NCI-H2171 treated with DMSO at 0.1 percent for 48 hours (cell line): Measurements from ENCODE around the gene ABCF2.

Source experiments
- DNase-seq: peaks from one replicate; lab custom pipeline; 2025; lab: John Stamatoyannopoulos, UW

ABCF2 gene

DNA sequence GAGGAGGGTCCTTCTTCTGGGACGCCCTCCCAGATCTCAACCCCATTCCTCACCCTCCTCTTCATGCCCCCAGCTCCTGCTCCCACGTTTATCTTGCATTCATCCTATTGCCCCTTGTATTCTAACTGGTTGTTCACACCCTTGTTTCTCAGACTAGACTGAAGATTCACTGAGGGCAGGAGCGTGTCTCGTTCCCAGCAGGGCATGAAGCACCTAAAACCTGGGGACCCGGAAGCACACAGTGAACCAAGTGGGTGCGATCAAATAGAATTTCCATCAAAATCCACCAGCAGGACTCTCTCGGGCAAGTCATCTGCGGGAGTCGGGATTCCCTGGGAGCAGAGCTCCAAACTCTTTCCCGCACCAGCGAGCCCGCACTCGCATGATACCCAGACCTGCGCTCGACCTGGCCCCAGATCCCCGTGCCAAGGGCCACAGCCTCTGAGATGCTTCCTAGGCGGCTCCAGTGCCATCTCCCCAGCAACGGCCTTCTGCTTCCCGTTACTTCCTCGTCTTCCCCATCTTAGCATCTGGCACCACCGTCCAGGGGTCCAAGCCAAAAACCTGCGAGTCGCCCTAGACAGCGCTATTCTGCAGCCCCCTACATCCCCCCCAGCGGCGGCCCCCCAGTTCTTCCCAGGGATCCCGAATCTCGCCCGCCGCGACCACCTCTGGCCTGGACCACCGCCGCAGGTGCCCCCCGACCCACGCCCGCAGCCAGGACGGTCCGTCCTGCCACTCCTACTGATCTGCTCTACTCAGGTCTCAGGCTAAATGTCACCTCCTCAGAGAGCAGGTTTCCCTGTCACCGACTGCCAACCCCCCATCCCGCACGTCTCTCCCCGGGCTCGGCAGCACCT is 53.4 kb downstream of the ABCF2 start:
- no peak for DNase-seq

DNA sequence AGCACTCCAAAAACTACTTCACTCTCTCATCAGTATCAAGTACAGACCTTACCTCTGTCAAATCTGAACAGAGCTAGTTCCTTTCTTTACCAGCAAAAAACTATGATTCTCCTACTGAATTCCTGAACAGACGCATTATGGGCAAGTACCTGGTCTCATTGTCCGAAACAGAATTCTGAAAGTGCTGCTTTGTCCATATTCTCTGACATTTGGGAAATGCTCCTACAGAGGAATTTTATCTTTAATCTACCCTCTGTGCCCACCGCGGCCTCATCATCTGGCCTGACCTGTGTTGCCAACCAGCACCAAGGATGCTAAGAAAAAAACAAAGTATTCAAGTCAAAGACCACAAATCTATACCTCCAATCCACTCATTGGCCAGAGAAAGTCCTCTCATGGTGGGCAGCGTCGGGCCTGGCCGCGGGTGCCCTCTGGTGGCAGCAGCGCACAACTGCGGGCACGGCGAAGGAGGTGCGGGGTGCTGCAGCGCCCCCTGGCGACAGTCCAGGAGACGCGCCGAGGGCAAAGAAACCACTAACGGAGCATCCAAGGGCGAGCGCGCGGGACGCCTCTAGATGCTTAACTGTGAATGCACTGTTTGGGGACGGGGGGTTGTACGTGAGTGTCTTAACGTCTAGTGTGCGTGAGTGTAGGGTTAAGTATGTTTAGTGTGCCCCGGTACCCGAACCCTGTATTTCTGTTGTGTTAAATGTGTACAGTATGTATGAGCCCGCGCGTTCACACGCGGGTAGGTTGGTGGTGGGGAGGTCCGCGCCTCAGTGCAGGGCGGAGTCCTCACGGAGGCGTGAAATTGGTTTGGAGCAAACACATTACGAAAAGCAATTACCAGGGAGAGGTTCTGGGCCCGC is 54.5 kb downstream of the ABCF2 start:
- peak; percentile 65 for DNase-seq

DNA sequence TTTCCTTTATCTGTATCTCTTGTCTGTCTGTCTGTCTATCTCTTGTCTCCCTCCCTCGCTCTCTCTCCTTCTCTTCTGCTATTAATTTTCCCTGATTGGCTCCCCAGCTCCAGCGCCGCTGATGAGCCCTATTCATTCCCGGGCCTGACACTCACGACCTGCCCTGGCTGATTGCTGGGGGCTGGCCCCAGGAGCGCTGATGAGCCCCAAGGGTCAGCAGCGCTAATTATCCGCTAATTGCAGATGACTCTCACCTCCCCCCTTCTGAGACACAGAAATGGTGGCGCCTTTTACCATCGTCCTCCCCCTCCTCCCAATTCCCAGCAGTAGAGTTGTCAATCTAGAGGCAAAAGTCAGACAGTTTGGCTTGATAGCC is 58.2 kb downstream of the ABCF2 start:
- DNase-seq: no peak

DNA sequence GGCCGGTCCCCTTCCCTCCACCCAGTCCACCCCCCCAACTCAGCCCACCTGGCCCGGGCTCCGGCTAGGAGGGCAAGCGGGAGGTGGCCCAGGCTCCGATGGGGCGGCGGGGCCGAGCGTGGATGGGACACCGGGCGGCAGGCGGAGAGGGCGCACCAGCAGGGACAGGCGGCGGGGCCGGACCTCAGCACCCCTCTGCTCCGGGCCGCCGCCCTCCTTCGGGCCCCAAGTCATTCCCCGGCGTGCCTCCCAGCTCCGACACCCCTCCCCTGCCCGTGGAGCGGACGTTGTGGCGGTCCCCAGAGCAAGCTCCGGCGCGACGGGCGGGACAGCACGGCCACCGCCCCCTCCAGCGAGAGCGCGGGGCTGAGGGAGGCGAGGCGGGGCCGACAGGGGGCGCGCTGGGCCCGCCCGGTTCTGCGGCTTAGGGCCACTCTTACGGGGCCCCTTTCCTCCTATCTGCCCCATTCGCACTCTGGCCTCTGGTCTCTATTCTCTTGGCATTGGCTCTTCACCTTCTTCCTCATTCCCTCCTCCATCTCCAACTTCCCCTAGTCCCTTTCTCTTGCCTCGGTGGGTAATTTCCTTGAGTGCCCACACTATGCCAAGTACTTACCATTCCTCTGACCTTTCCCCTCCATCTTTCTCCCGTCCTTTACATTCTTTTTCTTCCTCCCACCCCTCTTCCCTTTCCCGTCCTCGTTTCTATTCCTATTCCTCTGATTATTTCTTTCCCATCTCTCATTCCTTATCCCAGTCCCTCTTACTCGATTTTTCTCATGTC is 58.8 kb downstream of the ABCF2 start:
- peak; percentile 18 for DNase-seq

DNA sequence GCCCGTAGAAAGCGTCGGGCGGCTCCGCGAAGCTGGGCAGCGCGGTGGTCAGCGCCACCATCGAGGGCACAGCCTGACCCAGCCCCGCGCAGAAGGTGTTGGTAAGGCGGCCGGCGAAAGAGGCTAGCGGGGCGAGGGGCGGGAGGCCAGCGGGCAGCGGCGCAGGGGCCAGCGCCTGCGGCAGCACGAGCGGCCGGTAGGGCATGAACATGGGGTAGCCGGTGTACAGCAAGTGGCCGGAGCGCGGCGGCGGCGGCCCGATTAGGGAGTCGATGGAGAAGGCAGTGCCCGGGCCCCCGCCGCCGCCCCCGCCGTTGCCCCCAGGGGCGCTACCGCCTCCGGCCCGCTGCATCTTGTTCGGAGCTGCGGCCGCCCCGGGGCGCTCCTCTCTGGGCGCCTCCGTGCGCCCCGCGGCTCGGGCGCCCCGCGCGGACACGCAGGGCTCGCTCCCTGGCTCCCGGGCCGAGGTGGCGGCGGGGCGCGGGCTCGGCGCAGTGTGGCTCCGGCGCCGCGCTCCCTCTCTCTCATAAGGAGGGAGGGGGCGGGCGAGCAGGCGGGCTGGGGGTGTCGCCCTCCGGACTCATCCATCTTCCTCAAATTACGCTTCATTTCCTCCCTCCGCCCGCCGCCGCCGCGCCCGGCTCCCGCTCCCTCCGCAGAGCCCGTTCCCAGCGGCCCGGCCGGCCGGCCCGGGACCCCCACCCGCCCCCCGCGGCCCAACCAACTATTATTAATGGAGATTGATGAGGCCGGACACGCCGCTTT is 59.6 kb downstream of the ABCF2 start, which contains the start of gene GBX1:
GBX1 (minus strand) TSS at position 498 of the 765 bp plus-strand sequence; CDS start at position 352, 146 bp downstream.
- no peak for DNase-seq

DNA sequence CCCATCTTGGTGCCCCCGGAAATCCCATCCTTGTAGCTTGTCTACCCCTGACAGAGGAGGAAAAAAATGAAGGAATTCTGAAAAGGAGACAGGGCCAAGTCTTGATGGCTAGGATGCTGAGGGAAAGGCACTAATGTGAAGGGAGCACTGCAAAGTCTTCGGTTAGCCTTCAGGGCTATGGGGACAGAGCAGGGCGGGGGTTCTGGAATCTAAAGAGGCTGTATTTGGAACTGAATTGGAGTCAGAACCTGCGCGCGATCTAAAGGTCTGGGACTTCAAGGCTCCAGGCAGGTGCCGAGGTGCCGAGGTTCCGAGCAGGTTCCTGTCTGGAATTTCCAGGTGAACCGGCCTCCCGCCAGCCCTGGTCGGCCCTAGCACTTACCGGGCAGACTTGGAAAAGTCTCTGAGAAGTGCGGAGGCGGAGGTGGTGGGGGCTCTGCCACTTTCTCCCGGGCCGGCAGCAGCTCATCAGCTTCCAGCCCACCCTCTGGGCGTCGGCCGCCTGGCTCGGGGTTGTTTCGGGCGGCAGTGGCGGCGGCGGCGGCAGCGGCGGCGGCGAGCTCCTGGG is 60.3 kb downstream of the ABCF2 start:
- no peak for DNase-seq
